NCI-H82 (cell line): ENCODE measurements around the gene TMEM131.

ENCODE experiments used
- DNase-seq: peaks from one replicate; lab custom pipeline; 2025; lab: John Stamatoyannopoulos, UW

The TMEM131 gene

DNA sequence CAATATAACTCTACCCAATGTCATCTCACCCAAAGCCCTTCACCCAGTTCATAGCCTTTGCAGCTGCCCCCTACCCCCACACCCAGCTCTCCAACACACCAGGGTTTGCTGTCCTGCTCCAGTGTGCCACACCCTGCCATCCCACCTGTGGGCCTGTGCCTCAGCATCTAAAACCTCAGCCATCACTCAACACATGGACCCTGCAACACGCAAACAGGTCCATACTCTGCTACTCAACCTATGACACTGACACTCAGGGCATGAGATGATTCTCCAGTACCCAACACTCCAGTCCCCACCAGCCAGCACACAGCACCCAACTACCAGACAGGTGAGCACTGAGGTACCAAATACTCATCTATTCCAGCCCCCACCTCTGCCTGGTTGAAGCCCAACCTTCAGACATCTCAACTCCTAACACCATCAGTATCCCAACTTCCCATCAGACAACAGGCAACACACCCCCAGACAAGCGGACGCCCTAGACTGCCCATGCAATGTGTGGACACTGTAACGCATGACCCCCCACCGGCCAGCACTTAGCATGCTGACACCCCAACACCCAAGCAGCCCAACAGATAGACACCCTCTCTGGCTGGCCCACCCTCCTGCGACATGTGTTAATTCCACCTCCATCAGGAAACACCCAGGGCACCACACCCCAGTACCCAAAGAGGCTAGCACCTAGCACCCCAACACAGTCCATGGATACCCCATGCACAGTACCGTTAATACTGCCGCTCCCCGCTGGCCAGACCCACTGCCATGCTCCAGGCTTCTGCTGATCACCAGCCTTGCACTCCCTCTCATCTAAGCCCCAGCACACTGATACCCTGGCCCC lies 257.3 kb downstream of the TMEM131 start:
- DNase-seq = no peak

- no peak for DNase-seq
These were observed 258.1 kb downstream of the TMEM131 start for GRCh38 chr2:97737421-97738178.

GRCh38 chr2:97736608-97737330 lies 259.0 kb downstream of the TMEM131 start:
- DNase-seq = no peak

DNA sequence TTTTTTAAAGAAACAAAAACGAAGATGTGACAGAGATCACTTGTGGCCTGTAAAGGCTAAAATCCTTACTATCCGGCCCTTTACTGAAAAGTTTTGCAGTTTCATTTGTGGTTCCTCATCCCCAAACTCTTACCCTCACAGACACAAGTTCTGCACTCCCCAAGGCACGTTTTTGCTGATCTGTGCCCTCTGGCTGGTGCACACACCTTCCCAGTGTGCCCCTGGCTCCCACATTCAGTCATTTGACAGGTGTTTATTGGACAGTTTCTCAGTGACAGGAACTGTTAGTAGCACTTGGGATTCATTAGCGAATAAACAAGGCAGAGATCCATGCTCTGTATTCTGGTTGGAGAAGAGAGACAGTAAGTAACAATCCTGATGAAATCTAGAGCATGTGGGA lies 259.6 kb downstream of the TMEM131 start:
- no peak for DNase-seq

- DNase-seq = no peak
These were observed 260.6 kb downstream of the TMEM131 start for GRCh38 chr2:97735161-97735561.

- DNase-seq = no peak
These were observed 261.4 kb downstream of the TMEM131 start for GRCh38 chr2:97734061-97735051.

GRCh38 chr2:97733341-97734035 lies 262.3 kb downstream of the TMEM131 start:
- no peak for DNase-seq

DNA sequence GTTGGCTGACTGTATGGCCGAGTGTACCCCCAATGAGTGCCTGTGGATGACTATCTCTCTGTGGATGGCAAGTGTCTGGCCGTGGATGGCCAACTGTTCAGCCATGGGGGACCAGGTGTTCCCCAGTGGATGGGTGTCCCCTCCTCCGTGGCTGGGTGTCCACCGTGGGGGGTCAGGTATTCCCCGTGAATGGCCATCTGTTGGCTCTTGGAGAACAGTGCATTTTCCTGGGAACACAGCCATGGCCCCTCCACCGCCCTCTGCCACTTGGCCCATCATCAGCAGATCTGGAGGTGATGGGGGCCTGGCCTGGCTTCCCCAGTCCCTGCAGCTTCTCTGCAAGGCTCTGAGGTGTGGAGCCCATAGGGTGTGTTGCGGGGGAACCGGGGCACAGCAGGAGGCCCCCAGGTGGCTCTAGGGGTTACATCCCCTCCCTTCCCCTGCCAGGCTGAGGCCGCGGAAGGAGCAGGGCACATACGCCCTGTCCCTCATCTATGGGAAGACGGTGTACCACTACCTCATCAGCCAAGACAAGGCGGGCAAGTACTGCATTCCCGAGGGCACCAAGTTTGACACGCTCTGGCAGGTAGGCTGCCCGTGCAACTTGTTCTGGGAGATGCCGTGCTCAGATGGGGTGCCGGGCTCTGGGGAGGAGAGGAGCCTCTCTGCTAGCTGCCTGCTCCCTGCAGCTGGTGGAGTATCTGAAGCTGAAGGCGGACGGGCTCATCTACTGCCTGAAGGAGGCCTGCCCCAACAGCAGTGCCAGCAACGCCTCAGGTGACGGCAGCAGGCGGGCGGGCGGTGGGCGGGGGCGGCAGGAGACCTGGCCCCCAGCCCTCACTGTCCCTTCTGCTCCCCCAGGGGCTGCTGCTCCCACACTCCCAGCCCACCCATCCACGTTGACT lies 263.1 kb downstream of the TMEM131 start:
- DNase-seq = no peak

DNA sequence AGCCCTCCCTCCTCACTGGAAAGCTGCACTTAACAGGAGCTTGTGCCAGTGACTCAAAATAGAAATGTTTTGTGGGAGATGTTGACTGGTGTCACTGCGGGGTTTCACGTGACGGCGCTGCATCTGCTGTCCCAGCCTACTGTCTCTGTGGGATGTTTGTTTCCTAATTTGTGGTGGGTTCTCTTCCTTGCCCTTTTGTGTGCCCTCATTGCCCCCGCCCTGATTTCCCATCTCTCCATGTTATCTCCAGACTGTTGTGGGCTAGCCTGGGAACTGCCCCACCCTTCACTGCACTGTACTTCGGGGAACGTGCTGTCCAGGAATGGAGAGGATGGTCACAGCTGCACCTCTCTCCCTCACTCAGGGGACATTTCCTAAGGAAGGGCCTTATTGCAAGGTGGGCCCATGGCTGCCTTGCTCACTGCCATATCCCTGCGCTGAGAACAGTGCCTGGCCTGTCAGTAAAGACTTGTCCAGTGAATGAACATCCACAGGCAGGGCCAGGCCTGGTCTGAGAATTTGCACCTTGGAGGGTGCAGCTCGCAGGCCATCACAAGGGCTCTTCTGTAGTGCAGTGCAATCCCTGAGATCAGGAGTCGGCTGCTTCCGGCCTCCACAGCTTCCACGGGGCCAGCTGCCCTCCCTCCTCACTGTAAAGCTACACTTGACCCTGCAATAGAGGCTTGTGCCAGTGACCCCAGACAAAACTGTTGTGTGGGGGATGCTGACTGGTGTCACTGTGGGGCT lies 264.3 kb downstream of the TMEM131 start:
- no peak for DNase-seq

DNA sequence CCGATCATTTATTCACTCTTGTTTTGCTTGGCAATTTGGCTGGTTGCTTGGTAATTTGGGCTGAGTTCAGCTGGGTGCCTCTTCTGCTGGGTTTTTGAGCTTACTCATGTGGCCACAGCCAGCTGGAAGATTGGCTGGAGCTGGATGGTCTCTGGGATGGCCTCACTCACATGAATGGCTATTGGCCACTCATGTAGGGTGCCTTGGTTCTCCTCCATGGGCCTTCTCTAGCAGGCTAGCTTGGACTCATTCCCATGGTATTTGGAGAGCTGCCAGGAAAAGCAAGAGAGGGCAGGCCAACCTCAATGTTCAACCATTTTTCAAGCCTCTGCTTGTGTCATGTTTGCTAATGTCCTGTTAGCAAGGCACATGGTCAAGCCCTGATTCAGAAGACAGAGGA lies 265.5 kb downstream of the TMEM131 start:
- DNase-seq = no peak

DNA sequence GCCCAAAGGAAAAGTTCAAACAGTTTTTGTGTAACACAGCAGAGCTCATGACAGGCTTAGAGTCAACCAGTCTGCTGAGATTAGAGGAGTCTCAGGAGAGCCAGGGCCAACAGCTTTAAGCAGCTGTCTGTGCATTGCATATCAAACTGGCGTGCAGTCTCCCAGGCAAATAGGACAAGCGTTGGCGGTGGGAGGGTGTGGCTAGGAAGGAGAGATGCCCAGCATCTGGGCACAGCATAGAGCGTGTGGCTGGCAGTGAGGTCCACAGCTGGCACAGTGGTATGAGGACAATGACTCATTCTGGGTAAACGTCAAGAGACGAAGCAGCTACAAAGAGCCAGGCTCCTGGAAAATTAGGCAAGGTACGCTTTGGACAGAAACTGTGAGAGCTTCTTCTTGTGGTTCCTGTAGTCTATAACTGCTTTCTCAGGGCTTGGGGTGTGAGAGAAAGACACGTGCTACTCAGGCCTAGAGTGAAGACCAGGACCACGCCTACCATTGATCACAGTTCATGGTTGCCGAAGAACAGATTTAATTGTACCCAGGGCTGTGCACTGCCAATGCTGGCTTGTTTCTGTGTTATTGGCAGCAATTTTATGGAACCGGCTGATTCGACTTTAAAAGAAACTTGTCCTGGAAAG lies 267.5 kb downstream of the TMEM131 start:
- DNase-seq = peak; percentile 68

DNA sequence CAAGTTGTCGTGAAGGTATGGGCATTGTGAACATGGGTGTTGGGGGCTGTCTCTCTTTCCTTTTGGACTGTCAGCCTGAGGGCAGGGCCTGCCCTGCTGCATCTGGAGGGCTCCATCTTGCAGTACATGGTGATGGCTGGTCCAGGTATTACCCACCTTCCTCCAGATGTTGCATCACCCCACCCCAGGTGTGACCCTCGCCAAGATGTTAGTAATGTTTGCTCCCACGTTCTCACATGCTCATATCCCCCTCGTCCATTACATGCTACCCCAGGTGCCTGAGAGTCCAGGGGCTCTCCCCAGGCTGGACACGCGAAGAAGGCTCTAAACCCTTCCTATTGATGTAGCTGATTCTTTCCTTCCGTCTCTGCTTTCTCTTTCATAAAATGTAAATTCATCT lies 268.5 kb downstream of the TMEM131 start:
- DNase-seq = no peak

GRCh38 chr2:97726261-97727064 lies 269.3 kb downstream of the TMEM131 start:
- DNase-seq = peak; percentile 35

GRCh38 chr2:97724946-97725688 lies 270.6 kb downstream of the TMEM131 start:
- no peak for DNase-seq

DNA sequence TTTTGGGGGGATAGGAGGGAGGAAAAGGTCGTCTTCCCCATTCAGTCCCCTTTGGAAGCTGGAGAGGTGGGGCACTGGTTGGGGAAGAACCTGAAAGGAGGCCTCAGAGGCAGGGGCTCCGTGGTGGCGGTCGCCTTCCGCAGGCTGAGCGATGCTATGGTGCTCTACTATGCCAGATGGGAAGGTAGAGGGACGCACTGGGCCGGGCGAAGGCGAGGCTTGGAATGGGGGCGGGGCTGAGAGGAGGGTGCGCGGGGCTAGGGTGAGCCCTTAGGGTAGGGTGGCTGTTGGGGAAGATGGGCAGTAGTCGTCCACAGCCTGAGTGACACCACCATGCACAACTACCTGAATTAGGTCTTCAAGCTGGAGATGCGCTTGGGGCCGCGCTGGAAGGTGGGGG lies 271.2 kb downstream of the TMEM131 start:
- no peak for DNase-seq

DNA sequence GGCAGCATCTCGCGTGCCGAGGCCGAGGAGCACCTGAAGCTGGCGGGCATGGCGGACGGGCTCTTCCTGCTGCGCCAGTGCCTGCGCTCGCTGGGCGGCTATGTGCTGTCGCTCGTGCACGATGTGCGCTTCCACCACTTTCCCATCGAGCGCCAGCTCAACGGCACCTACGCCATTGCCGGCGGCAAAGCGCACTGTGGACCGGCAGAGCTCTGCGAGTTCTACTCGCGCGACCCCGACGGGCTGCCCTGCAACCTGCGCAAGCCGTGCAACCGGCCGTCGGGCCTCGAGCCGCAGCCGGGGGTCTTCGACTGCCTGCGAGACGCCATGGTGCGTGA lies 271.7 kb downstream of the TMEM131 start:
- DNase-seq = no peak
